Renal cortical epithelial cell (primary cell): ENCODE results near the gene EFNA2. TPM values are rescaled to one million over a fixed set of nuclear protein-coding genes. Genes with fewer than 3 reads are reported as not detected.

ENCODE experiments used
- DNase-seq: peaks from one replicate; pipeline ENCODE4 v3.0.0-alpha.2; 2011; ENCODE audit warnings: low read depth
- total RNA-seq: library from RNA; depleted of rRNA; stranded (reverse); fragments of >200 nt; gene quantifications from 2 replicates; pipeline ENCODE4 v1.2.3, GENCODE V29; 2014

Gene EFNA2
- total RNA-seq, result 0.10 TPM in 1 of 2 replicates, not detected in the other

DNA sequence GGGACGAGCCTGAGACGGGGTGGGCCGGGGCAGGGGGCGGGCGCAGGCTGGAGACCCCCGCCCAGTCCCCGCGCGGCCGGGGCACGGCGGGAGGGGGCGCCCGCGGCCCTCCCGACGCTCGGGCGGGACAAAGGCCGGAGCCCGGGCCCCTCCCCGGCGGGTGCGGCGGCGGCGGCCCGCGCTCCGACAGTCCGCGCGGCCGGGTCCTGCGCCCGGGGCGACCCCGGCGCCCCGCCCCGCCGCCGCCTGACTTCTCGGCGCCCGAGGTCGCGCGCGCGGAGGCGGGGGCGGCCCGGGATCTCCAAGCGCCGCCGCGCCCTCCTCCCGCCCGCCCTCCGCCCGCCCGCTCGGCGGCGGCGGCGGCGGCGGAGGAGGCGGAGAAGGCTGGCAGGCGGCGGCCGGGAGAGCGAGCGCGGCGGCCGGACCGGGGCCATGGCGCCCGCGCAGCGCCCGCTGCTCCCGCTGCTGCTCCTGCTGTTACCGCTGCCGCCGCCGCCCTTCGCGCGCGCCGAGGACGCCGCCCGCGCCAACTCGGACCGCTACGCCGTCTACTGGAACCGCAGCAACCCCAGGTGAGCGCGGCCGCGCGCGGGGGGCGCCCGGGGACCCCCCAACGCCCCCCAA is at the start of gene EFNA2:
Gene EFNA2 (plus strand): TSS at position 137 of the 624 bp plus-strand sequence. CDS start 296 bp downstream, at position 433.
- no peak for DNase-seq

GRCh38 chr19:1236576-1236975 is 49.1 kb upstream of the EFNA2 start:
- DNase-seq, result no peak

GRCh38 chr19:1237027-1237659 is 48.5 kb upstream of the EFNA2 start:
- DNase-seq, result no peak

DNA sequence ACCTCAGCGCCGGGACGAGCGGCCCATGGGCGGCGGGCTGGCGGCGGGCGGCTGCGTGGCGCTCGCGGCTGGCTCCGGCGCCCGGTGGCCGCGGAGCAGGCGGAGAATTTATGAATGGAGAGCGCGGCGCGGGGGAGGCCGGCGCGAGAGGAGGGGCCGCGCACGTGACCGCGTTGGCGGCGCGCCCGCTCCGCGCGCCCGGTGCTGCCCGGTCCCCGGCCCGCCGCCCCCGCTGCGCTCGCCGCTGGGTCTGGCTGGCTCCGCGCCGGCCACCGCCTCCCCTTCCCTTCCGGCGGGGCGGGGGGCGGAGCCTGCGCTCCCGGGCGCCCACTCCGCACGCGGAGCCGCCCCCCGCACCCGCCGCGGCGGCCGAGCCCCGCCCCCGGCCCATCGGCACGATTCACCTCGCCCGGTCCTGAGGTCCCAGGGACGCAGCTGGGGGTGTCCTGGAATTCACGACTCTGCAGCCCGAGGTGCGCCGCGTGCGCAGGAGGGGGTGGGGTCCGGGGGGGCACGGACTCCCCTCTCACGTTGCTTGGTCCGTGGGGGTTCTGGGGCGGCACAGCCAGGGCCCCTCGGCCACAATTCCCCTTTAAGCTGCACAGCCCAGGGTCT is 47.8 kb upstream of the EFNA2 start, which contains the start of gene CBARP:
Gene CBARP (minus strand): TSS at position 252 of the 615 bp plus-strand sequence. CDS start 1,905 bp downstream, outside the sequence.
- DNase-seq, result no peak

DNA sequence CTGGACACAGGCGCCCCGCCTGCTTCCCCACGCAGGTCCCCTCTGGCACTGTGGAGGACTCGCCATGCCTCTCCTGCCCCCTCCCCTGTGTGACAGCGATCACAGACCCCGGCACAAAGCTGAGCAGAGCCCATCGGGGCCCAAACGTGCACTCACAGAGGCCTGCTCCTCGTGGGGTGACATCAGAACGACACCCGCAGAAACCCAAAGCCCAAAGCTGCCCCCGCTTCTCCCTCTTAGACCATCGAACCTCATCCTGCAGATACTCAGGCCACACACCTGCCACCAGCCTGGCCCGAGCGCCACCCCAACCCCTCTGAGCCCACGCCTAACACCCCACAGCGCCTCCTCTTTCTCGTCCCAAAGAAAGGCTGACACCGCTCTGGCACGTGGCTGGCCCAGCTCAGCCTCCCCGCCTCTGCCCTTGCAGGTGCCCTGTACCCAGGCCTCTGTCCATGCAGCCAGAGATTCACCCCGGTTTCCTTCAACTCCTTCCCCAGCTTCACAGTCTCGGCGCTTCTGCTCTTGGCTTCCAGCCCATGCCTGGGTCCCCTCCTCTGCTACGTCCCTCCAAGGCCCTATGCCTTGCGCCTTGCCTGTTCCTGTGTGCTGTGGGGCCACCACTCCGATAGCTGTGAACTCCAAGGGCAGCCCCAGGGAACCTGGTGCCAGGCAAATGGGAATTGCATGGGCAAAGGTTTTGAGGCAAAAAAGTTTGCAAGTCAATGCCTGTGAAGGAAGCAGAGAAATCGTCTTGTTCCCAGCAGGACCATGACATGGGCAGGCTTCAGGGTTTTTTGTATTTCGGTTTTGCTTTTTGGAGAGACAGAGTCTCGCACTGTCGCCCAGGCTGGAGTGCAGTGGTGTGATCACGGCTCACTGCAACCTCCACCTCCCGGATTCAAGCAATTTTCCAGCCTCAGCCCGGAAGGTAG is 47.0 kb upstream of the EFNA2 start:
- DNase-seq, result no peak

- DNase-seq, result no peak
These were observed 46.3 kb upstream of the EFNA2 start for GRCh38 chr19:1239420-1239795.

- DNase-seq, result peak; percentile 38
These were observed 45.6 kb upstream of the EFNA2 start for GRCh38 chr19:1239796-1240737.

DNA sequence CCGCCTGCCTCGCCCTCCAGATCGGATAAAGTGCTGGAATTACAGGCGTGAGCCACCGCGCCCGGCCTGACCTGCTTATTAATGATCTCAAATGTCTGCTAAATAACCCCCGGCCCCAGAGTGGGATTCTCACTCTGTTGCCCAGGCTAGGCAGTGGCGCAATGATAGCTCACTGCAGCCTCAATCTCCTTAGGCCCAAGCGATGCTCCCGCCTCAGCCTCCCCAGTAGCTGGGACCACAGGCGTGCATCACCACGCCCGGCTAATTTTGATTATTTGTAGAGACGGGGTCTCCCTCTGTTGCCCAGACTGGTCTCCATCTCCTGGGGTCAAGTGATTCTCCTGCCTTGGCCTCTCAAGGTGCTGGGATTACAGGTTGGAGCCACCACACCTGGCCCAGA is 44.7 kb upstream of the EFNA2 start:
- no peak for DNase-seq

DNA sequence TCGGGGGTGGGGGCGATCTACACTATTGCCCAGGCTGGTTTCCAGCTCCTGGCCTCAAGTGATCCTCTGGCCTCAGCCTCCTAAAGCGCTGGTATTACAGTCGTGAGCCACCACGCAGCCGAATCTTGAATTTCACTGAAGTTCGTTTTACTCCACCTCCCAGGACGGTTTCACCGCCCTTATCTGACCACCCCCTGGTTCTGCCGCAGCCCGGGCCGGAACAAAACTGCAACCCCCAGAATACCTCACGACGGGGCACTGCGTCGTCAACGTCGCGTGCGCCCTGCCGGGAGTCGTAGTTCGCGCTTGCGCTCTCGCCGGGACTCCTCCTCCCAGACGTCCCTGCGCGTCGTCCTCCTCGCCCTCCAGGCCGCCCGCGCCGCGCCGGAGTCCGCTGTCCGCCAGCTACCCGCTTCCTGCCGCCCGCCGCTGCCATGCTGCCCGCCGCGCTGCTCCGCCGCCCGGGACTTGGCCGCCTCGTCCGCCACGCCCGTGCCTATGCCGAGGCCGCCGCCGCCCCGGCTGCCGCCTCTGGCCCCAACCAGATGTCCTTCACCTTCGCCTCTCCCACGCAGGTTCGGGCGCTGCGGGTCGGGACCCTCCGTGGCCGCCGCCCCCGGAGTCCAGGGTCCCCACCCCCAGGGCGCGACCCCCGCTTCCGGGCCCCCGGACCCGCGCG is 44.1 kb upstream of the EFNA2 start, which contains the start of gene ATP5F1D:
Gene ATP5F1D (plus strand): TSS at position 335 of the 679 bp plus-strand sequence. CDS start 100 bp downstream, at position 435.
- peak; percentile 82 for DNase-seq

GRCh38 chr19:1243768-1244692 is 41.6 kb upstream of the EFNA2 start:
- DNase-seq, result peak; percentile 61

DNA sequence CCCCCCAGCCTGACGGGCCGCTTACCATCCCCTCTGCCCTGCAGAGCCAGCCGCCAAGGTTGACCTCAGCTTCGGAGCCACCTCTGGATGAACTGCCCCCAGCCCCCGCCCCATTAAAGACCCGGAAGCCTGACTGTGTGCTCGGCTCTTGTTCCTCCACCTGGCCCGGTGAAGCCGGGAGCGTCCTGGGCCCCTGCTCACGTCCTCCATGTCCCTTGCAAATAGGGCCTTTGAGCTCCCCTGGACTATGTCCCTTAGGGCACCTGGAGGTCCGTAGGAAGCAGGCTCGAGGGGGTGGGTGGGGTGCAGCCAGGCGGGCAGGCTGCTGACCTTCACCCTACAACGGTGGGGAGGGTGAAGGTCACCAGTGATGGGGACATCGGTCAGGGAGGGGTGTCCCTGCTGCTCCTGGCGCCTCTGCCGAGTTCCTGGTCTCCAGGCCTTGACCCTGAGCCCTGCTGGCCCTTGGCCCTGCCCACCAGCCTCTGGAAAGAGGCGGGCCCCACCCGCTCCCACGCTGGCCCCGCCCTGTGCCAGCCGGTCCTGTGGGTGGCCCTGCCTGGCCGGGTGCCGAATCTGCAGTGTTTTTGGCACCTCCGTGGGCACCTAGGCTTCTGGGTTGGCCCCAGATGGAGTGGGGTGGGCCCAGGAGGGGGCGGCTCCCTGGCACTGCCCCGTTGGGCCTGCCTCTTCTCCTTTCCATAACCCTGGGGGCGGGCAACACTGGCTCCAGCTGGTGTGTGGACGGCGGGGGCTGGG is 40.8 kb upstream of the EFNA2 start:
- no peak for DNase-seq

- DNase-seq, result peak; percentile 36
These were observed 40.0 kb upstream of the EFNA2 start for GRCh38 chr19:1245494-1246264.

DNA sequence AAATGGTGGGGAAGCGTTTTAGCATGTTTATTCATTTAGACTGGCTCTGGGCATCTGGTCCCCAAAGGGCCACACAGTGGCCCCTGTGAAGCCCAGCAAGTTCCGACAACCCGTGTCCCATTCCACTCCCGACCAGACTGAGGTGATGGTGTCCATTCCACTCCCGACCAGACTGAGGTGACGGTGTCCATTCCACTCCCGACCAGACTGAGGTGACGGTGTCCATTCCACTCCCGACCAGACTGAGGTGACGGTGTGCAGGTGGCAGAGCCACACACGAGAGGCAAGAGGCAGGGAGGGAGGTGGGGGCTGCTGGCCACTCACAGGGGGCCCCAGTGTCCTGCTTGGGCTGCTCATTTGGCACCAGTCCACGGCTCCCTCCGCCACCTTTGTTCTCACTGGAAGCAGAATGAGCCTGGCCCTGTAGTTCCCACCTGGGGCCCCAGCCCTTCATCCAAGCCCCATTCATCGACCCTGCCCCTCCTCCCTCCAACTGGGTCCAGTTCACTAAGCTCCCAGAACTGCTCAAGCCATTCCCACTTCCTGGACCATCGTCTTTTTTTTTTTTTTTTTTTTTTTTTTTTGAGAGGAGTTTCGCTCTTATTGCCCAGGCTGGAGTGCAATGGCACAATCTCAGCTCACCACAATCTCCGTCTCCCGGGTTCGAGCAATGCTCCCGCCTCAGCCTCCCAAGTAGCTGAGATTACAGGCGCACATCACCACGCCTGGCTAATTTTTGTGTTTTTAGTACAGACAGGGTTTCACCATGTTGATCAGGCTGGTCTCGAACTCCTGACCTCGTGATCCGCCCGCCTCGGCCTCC is 39.2 kb upstream of the EFNA2 start:
- DNase-seq, result peak; percentile 40

GRCh38 chr19:1247748-1248138 is 37.9 kb upstream of the EFNA2 start:
- peak; percentile 59 for DNase-seq

GRCh38 chr19:1248139-1248785 is 37.4 kb upstream of the EFNA2 start, which contains the start of gene MIDN:
TSS of gene MIDN (plus strand) at chr19:1248583. CDS start at chr19:1250297, 1,714 bp downstream.
- DNase-seq, result peak; percentile 49

DNA sequence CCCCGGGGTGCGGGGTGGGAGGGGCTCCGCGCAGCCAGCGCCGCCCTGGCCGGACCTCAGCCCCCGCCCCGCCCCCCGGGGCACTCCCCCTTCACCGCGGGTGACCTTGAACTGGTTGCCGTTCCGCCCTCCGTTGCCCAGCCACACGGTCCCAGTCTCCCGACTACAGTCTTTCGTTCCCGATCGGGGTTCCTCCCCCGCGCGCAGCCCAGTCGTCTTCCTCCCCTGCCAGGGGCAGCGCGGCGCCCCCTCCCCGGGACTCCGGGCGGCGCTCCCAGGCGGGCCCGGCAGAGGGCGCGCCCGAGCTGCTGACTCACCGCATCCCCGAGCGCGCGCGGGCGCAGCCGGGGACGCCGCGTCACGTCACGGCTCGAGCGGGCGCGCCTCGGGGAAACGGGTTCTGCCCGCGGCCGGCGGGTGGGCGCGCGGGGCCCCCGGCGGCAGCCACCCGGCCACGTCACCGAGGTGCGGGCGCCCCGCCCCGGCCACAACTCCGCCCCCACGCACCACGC is 36.8 kb upstream of the EFNA2 start:
- no peak for DNase-seq
